ENCODE measurements around the gene SPDYE18.
"Not testable (repeated sequence)": the region's sequence is repeated elsewhere in the genome, so short reads cannot be mapped to it uniquely, and the experiment has no call there.

The SPDYE18 gene, protein sequence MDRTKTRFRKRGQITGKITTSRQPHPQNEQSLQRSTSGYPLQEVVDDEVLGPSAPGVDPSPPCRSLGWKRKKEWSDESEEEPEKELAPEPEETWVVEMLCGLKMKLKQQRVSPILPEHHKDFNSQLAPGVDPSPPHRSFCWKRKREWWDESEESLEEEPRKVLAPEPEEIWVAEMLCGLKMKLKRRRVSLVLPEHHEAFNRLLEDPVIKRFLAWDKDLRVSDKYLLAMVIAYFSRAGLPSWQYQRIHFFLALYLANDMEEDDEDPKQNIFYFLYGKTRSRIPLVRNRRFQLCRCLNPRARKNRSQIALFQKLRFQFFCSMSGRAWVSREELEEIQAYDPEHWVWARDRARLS
- long read RNA-seq, partial matches to known transcripts, result 0 of 1 reads
- long read RNA-seq, other reads (novel, unspliced or antisense), result 1 of 1 reads

- not testable (repeated sequence) for DNase-seq (ENCODE audit: low read depth in 1 of 2, low spot score in 1 of 2); H3K27me3 ChIP-seq (ENCODE audit: insufficient read depth, poor library complexity, severe bottlenecking); H3K27ac ChIP-seq (replicated peaks); H3K4me3 ChIP-seq (replicated peaks; ENCODE audit: insufficient read depth, low read length)
These were observed at the start of gene SPDYE18 for GRCh38 chr7:77062557-77062956. Gene SPDYE18, minus strand, starts transcription at chr7:77062558. Its CDS starts 2,046 bp downstream, at chr7:77060512.

DNA sequence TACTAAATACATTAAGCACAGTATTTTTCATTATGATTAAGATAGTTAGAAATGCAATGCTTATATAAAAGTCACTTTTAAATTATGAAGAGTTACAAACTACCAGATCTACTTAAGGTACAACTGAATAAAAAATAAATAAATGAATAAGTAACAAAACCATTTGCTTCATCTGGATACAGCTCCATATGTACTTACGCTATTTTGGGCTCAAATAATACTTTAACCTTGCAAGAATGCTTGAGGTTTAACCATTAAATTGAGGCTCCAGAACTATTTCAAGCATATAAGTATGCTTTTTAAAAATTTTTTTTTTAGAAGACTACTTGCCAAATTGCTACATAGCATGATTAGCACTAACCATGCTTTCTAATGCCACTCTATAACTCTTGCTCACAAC, 46.0 kb upstream of the SPDYE18 start:
- not testable (repeated sequence) for H3K4me3 ChIP-seq (replicated peaks; ENCODE audit: insufficient read depth, low read length); DNase-seq (ENCODE audit: low read depth in 1 of 2, low spot score in 1 of 2); H3K27me3 ChIP-seq (ENCODE audit: insufficient read depth, poor library complexity, severe bottlenecking); H3K27ac ChIP-seq (replicated peaks)

DNA sequence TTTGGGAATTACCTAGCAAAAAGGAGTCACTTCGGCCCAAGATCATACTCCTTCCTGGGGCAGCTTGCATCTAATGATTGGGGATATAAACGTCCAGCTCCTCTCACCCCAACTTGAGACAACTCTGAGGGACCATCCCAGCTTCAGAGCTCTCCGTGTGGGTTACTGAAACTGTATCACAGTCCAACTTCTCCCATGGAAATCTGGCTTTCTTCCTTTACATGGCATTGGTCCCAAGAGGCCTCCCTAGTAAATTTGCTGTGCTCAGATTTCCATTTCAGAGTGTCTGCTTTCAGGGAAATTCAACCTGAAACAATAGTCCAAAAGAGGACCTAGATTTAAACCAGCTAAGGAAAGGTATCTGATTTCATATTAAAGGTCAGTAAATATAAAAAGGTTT, 45.3 kb upstream of the SPDYE18 start:
- not testable (repeated sequence) for H3K27me3 ChIP-seq (ENCODE audit: insufficient read depth, poor library complexity, severe bottlenecking); H3K4me3 ChIP-seq (replicated peaks; ENCODE audit: insufficient read depth, low read length); H3K27ac ChIP-seq (replicated peaks); DNase-seq (ENCODE audit: low read depth in 1 of 2, low spot score in 1 of 2)

- not testable (repeated sequence) for H3K4me3 ChIP-seq (replicated peaks; ENCODE audit: insufficient read depth, low read length); H3K27ac ChIP-seq (replicated peaks); DNase-seq (ENCODE audit: low read depth in 1 of 2, low spot score in 1 of 2); H3K27me3 ChIP-seq (ENCODE audit: insufficient read depth, poor library complexity, severe bottlenecking)
These were observed 43.5 kb upstream of the SPDYE18 start for GRCh38 chr7:77105904-77106303.

DNA sequence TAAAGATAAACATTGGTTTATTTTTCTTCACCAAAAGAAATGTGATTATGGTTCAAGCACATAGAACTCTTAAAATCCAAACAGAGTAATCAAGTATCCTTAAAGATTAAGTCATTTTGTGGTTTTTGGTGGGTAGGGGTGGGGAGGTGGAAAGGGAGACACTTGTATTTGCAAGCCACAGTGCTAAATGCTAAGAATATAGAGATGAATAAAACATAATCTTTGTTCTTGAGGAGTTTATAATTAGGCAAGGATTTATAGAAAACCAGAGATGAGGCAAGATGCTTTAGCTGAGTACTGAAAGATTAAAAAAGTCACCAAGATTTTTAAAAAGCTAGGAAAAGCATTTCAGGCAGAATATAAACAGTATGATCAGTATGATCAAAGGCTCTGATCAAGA, 40.3 kb upstream of the SPDYE18 start:
- not testable (repeated sequence) for H3K4me3 ChIP-seq (replicated peaks; ENCODE audit: insufficient read depth, low read length); DNase-seq (ENCODE audit: low read depth in 1 of 2, low spot score in 1 of 2); H3K27me3 ChIP-seq (ENCODE audit: insufficient read depth, poor library complexity, severe bottlenecking); H3K27ac ChIP-seq (replicated peaks)

- not testable (repeated sequence) for H3K27ac ChIP-seq (replicated peaks); H3K27me3 ChIP-seq (ENCODE audit: insufficient read depth, poor library complexity, severe bottlenecking); DNase-seq (ENCODE audit: low read depth in 1 of 2, low spot score in 1 of 2); H3K4me3 ChIP-seq (replicated peaks; ENCODE audit: insufficient read depth, low read length)
These were observed 38.8 kb upstream of the SPDYE18 start for GRCh38 chr7:77101187-77101586.

DNA sequence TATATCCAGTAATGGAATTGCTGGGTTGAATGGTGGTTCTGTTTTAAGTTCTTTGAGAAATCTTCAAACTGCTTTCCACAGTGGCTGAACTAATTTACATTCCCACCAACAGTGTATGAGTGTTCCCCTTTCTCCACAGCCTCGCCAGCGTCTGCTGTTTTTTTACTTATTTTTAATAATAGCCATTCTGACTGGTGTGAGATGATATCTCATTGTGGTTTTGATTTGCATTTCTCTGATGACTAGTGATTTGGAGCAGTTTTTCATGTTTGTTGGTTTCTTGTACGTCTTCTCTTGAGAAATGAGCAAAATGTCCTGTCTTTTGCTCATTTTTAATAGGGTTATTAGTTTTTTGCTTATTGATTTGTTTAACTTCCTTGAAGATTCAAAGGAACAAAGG, 38.1 kb upstream of the SPDYE18 start:
- DNase-seq (ENCODE audit: low read depth in 1 of 2, low spot score in 1 of 2); H3K27me3 ChIP-seq (ENCODE audit: insufficient read depth, poor library complexity, severe bottlenecking); H3K27ac ChIP-seq (replicated peaks); H3K4me3 ChIP-seq (replicated peaks; ENCODE audit: insufficient read depth, low read length): not testable (repeated sequence)

GRCh38 chr7:77092301-77092700, 29.9 kb upstream of the SPDYE18 start:
- H3K27ac ChIP-seq (replicated peaks); DNase-seq (ENCODE audit: low read depth in 1 of 2, low spot score in 1 of 2); H3K27me3 ChIP-seq (ENCODE audit: insufficient read depth, poor library complexity, severe bottlenecking); H3K4me3 ChIP-seq (replicated peaks; ENCODE audit: insufficient read depth, low read length): not testable (repeated sequence)

- not testable (repeated sequence) for DNase-seq (ENCODE audit: low read depth in 1 of 2, low spot score in 1 of 2); H3K27me3 ChIP-seq (ENCODE audit: insufficient read depth, poor library complexity, severe bottlenecking); H3K4me3 ChIP-seq (replicated peaks; ENCODE audit: insufficient read depth, low read length); H3K27ac ChIP-seq (replicated peaks)
These were observed 19.8 kb upstream of the SPDYE18 start for GRCh38 chr7:77082192-77082591.

DNA sequence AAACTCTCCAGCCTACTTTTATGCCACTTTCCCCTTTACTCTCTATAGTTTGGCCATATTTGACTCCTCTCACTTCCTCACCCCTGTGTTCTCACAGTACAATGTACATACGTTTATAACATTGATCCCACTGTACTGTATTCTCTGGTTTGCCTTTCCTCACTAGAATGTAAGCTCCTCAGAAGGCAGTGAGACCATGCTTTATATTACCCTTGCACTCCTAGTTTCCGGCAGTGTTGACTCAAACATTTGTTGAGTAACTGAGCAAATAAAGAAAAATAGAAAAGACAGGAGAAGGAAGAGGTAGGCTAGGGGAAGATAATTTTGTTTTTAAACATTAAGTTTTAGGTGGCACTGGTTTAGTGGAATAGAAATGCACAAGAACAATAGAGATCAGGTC, 17.9 kb upstream of the SPDYE18 start:
- not testable (repeated sequence) for H3K27me3 ChIP-seq (ENCODE audit: insufficient read depth, poor library complexity, severe bottlenecking); DNase-seq (ENCODE audit: low read depth in 1 of 2, low spot score in 1 of 2); H3K27ac ChIP-seq (replicated peaks); H3K4me3 ChIP-seq (replicated peaks; ENCODE audit: insufficient read depth, low read length)

DNA sequence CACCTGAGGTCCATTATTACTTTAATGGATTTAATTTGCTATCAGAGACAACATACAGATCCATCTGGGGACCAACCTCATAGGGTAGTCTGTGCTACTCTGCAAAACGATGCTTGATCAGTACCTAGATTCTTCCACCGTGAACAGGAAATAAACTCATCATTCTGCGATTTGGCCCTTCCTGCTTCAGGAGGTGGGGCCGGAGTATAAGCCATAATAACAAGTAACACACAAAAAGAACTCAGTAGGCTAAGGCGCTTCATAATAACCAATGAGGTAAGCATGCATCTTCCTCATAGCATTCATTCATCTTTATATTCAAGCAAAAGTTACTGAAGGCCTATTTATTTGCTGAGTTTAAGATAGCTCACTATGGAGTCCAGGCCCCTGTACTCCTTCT, 17.3 kb upstream of the SPDYE18 start:
- DNase-seq (ENCODE audit: low read depth in 1 of 2, low spot score in 1 of 2); H3K27me3 ChIP-seq (ENCODE audit: insufficient read depth, poor library complexity, severe bottlenecking); H3K27ac ChIP-seq (replicated peaks); H3K4me3 ChIP-seq (replicated peaks; ENCODE audit: insufficient read depth, low read length): not testable (repeated sequence)

DNA sequence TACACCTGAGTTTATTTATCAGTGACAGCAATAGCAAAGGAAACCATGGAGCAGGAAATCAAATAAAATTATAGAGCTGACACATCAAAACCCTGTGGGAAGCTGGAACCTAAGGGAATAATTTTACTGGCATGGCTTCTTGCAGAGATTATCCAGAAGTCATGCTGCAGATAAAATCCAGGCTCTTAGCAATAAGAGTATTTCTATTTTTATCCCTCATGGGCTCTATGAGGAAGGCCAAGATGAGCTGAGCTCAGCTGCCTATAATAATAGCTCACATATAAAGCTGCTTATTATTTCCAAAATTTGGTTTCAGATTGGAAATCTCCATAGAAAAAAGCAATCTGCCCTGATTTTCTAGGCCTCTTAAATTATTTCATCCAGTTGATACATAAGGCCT, 16.8 kb upstream of the SPDYE18 start:
- not testable (repeated sequence) for H3K27ac ChIP-seq (replicated peaks); DNase-seq (ENCODE audit: low read depth in 1 of 2, low spot score in 1 of 2); H3K27me3 ChIP-seq (ENCODE audit: insufficient read depth, poor library complexity, severe bottlenecking); H3K4me3 ChIP-seq (replicated peaks; ENCODE audit: insufficient read depth, low read length)

GRCh38 chr7:77077060-77077459, 14.7 kb upstream of the SPDYE18 start:
- H3K27ac ChIP-seq (replicated peaks); DNase-seq (ENCODE audit: low read depth in 1 of 2, low spot score in 1 of 2); H3K27me3 ChIP-seq (ENCODE audit: insufficient read depth, poor library complexity, severe bottlenecking); H3K4me3 ChIP-seq (replicated peaks; ENCODE audit: insufficient read depth, low read length): not testable (repeated sequence)

- not testable (repeated sequence) for DNase-seq (ENCODE audit: low read depth in 1 of 2, low spot score in 1 of 2)
These were observed 12.5 kb upstream of the SPDYE18 start for GRCh38 chr7:77074786-77075396.

DNA sequence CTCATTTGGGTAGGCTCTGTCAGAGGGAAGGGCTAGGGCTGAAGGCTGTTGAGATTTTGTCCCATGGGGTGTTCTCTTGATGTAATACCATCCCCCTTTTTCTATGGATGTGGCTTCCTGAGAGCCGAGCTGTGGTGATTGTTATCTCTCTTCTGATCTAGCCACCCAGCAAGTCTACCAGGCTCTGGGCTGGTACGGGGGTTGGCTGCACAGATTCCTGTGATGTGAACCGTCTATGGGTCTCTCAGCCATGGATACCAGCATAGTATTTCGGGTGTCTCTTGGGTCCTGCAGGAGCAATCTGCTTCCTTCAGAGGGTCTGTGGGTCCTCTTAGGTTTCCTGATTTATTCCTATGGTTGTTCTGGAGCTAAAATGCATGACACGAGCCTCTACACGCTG, 8.8 kb upstream of the SPDYE18 start:
- not testable (repeated sequence) for H3K4me3 ChIP-seq (replicated peaks; ENCODE audit: insufficient read depth, low read length); H3K27ac ChIP-seq (replicated peaks); DNase-seq (ENCODE audit: low read depth in 1 of 2, low spot score in 1 of 2); H3K27me3 ChIP-seq (ENCODE audit: insufficient read depth, poor library complexity, severe bottlenecking)

More at GRCh38 chr7:77074786-77075396, 12.5 kb upstream of the SPDYE18 start:
- H3K27ac ChIP-seq (replicated peaks); H3K4me3 ChIP-seq (replicated peaks; ENCODE audit: insufficient read depth, low read length); H3K27me3 ChIP-seq (ENCODE audit: insufficient read depth, poor library complexity, severe bottlenecking): not testable (repeated sequence)

Measured in HL-60 (cell line).